OCI-LY1 (cell line): Measurements from ENCODE around the gene THAP4.

ENCODE experiments used
- H2AFZ ChIP-seq: fragments of 200-600 bp; sonication (generic), shearing (Covaris generic); 2 replicates; pipeline ENCODE4 v1.6.0; 2014; ENCODE audit warnings: antibody characterized with exemption, mild to moderate bottlenecking, low read length
- H3F3A ChIP-seq: fragments of 200-600 bp; sonication (generic), shearing (Covaris generic); 2 replicates; pipeline ENCODE4 v1.6.0; 2014; ENCODE audit warnings: mild to moderate bottlenecking, antibody characterized with exemption, low read length, moderate library complexity; ENCODE audit not compliant: insufficient read depth
- H3K27ac ChIP-seq: fragments of 200-600 bp; sonication (generic); 2 replicates; pipeline ENCODE4 v1.5.1; 2014; ENCODE audit warnings: low read length, mixed run types, mild to moderate bottlenecking, low read depth; ENCODE audit not compliant: poor library complexity, severe bottlenecking
- H3K27me3 ChIP-seq: fragments of 200-600 bp; sonication (generic); 2 replicates; pipeline ENCODE4 v1.6.0; 2014; ENCODE audit warnings: antibody characterized with exemption, mild to moderate bottlenecking, low read length, moderate library complexity; ENCODE audit not compliant: insufficient read depth
- H3K36me3 ChIP-seq: fragments of 200-600 bp; sonication (generic); 2 replicates; pipeline ENCODE4 v1.6.1; 2014; ENCODE audit warnings: mild to moderate bottlenecking, antibody characterized with exemption, low read length, moderate library complexity, mixed read lengths; ENCODE audit not compliant: insufficient read depth
- H3K4me1 ChIP-seq: fragments of 200-600 bp; sonication (generic); 2 replicates; pipeline ENCODE4 v1.5.1; 2014; ENCODE audit warnings: mild to moderate bottlenecking, low read length, moderate library complexity; ENCODE audit not compliant: insufficient read depth, severe bottlenecking
- H3K4me2 ChIP-seq: fragments of 200-600 bp; sonication (generic), shearing (Covaris generic); 2 replicates; pipeline ENCODE4 v1.6.1; 2014; ENCODE audit warnings: low read length
- H3K4me3 ChIP-seq: fragments of 200-600 bp; sonication (generic); 2 replicates; pipeline ENCODE4 v1.5.1; 2014; ENCODE audit warnings: low read length, low read depth, mild to moderate bottlenecking, mixed read lengths; ENCODE audit not compliant: poor library complexity, severe bottlenecking
- H3K79me2 ChIP-seq: fragments of 200-600 bp; shearing (Covaris generic); 2 replicates; pipeline ENCODE4 v1.6.1; 2016; ENCODE audit warnings: mixed run types, low read length, mixed read lengths; ENCODE audit not compliant: insufficient read depth
- H3K9ac ChIP-seq: fragments of 200-600 bp; sonication (generic), shearing (Covaris generic); 2 replicates; pipeline ENCODE4 v1.6.1; 2014; ENCODE audit warnings: mild to moderate bottlenecking, low read length, mixed read lengths
- H3K9me2 ChIP-seq: fragments of 200-600 bp; sonication (generic), shearing (Covaris generic); 2 replicates; pipeline ENCODE4 v1.6.1; 2014; ENCODE audit warnings: low read depth, mild to moderate bottlenecking, low read length, mixed read lengths
- H3K9me3 ChIP-seq: fragments of 200-600 bp; shearing (Covaris generic); 2 replicates; pipeline ENCODE4 v1.6.1; 2014; ENCODE audit warnings: low read length, mixed read lengths
- H4K20me1 ChIP-seq: fragments of 200-600 bp; sonication (generic), shearing (Covaris generic); 2 replicates; pipeline ENCODE4 v1.6.0; 2016; ENCODE audit warnings: mild to moderate bottlenecking, low read length; ENCODE audit not compliant: insufficient read depth
- EZH2 ChIP-seq: fragments of 200-600 bp; sonication (generic), shearing (Covaris generic); IDR thresholded peaks from 2 replicates; pipeline ENCODE4 v1.8.0; 2017; ENCODE audit warnings: borderline replicate concordance, mixed run types, mild to moderate bottlenecking, antibody characterized with exemption, low read length, moderate library complexity, mixed read lengths
- TF ChIP-seq, protein P1 (sequence below): fragments of 200-600 bp; sonication (generic), shearing (Covaris generic); IDR thresholded peaks from 2 replicates; pipeline ENCODE4 v1.5.1; 2017; ENCODE audit warnings: mild to moderate bottlenecking, antibody characterized with exemption, low read length, moderate library complexity, mixed read lengths

The THAP4 gene

DNA sequence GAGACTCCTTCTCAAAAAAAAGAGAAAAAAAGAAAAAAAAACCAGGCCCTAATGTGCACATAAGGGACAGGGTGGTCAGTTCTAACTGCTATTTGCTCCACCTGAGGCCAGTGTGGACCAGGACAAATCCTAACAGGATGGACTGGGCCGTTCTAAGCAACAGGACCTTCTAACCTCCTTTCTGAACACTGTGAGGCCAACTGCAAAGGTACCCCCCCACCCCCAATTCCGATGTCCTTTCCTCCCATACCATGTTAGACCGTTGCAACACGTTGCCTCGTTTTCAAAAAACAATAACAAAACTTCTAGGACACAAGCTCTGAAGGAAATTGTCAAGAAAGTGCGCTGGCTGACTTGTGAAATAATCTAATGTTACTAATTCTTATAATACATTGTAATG, 1.2 kb downstream of the THAP4 start:
- Histone ChIP-seq H3K9me3 (peaks cover 15% of the 10 kb centered on the region), H3K27ac (no peak overlapping the region), H2AFZ (no peak overlapping the region), H3K9ac (peak overlapping the region; percentile 72), H3K9me2 (no peaks in the 10 kb centered on the region), H3K36me3 (peaks cover 55% of the 10 kb centered on the region), H3K4me2 (peak overlapping the region; percentile 85), H3K79me2 (peaks cover 46% of the 10 kb centered on the region), H4K20me1 (no peaks in the 10 kb centered on the region), H3F3A (no peaks in the 10 kb centered on the region), H3K27me3 (no peaks in the 10 kb centered on the region), H3K4me1 (peaks cover 23% of the 10 kb centered on the region), H3K4me3 (peak overlapping the region; percentile 72)
- TF ChIP-seq, protein P1, sequence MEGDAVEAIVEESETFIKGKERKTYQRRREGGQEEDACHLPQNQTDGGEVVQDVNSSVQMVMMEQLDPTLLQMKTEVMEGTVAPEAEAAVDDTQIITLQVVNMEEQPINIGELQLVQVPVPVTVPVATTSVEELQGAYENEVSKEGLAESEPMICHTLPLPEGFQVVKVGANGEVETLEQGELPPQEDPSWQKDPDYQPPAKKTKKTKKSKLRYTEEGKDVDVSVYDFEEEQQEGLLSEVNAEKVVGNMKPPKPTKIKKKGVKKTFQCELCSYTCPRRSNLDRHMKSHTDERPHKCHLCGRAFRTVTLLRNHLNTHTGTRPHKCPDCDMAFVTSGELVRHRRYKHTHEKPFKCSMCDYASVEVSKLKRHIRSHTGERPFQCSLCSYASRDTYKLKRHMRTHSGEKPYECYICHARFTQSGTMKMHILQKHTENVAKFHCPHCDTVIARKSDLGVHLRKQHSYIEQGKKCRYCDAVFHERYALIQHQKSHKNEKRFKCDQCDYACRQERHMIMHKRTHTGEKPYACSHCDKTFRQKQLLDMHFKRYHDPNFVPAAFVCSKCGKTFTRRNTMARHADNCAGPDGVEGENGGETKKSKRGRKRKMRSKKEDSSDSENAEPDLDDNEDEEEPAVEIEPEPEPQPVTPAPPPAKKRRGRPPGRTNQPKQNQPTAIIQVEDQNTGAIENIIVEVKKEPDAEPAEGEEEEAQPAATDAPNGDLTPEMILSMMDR, result no peak
- TF ChIP-seq EZH2, result no peak

DNA sequence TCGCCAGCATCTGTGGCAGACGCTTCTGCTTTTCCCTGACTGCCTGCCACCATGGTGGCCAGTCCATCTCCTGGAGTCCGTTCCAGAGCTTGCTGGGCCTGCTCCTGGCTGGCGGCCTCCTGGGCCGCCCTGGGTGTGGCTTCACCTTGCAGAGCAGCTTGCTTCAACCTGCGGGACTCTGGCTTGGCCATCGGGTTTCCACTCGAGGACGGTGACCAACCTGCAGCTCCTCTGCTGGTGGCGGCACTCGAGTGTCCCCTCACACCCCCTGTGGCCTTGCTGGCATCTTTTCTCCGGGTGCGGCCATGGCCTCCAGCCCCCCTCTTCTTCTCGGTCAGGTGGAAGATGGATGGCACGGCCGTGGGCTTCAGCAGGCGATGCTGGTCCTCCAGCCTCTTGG, 3.4 kb downstream of the THAP4 start:
- TF ChIP-seq EZH2, result no peak
- TF ChIP-seq, protein P1, result no peak
- Histone ChIP-seq H3K27me3 (no peaks in the 10 kb centered on the region), H3K9me2 (no peaks in the 10 kb centered on the region), H3K4me3 (no peak overlapping the region), H3F3A (no peaks in the 10 kb centered on the region), H3K9me3 (no peaks in the 10 kb centered on the region), H4K20me1 (no peaks in the 10 kb centered on the region), H3K4me1 (peaks cover 28% of the 10 kb centered on the region), H3K79me2 (peaks cover 26% of the 10 kb centered on the region), H3K9ac (no peak overlapping the region), H3K36me3 (peaks cover 39% of the 10 kb centered on the region), H2AFZ (no peak overlapping the region), H3K4me2 (no peak overlapping the region), H3K27ac (no peak overlapping the region)

DNA sequence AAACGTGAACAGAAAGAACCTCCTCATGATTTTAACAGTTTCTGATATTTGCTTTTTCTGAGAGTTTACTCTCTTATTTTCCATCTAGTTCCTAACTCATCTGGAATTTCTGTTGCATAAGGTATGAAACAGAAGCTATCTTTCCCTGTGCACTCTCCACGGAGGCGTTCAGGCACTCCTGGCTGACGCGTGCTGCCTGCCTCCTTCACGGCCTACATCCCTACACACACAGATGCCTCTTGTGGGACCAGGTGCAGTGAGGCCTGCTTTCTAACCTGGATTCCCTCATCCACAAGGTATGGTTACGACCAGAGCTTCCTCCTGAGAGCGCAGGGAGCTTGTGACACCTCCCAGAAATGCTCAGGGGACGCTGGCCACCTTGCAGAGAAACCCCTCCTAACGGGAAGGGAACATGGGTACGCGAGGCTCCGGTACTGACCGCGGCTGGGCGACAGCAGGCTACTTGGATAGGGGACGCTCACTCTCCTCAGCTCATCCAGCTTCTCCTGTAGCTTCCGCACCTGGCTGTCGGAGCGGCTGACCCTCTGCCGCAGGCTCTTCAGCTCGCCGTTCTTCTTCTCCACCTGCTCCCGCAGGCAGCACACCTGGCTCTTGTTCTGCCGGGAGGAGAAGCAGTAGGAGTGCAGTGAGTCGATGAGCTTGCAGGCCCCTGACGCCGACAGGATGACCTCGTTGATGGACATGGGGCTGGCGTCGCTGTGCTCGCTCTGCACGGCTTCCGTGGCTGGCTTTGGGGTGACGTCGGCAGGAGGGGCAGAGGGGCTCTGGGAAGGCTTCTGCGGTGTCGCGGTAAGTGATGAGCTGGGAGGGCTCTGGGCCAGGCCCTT, 4.3 kb downstream of the THAP4 start:
- peaks cover 39% of the 10 kb centered on the region for H3K36me3 ChIP-seq
- no peak overlapping the region for H3K4me2 ChIP-seq
- no peaks in the 10 kb centered on the region for H3K9me3 ChIP-seq
- no peak overlapping the region for H3K9ac ChIP-seq
- no peaks in the 10 kb centered on the region for H4K20me1 ChIP-seq
- H2AFZ ChIP-seq, result no peak overlapping the region
- H3K4me3 ChIP-seq, result no peak overlapping the region
- no peaks in the 10 kb centered on the region for H3K9me2 ChIP-seq
- no peaks in the 10 kb centered on the region for H3K27me3 ChIP-seq
- H3K79me2 ChIP-seq, result peaks cover 18% of the 10 kb centered on the region
- no peak overlapping the region for H3K27ac ChIP-seq
- TF ChIP-seq EZH2, result no peak
- TF ChIP-seq, protein P1, result no peak
- peaks cover 24% of the 10 kb centered on the region for H3K4me1 ChIP-seq
- H3F3A ChIP-seq, result no peaks in the 10 kb centered on the region
